ENCODE measurements around the gene RXRB. TPM values are rescaled to one million over a fixed set of nuclear protein-coding genes. Genes with fewer than 3 reads are reported as not detected.

Gene RXRB
- total RNA-seq, 1 donor from 2014 or later: 21.6 TPM

- H3K4me1 ChIP-seq: peaks cover 14 to 16% of the 10 kb centered on the region in 2 donors
- H3K9me3 ChIP-seq: no peaks in the 10 kb centered on the region
- peaks cover 4% of the 10 kb centered on the region for H3K27me3 ChIP-seq
- DNase-seq (ENCODE audit: low spot score in 2 of 2): no peak
- TF ChIP-seq CTCF (IDR thresholded peaks at IDR 0.05): no peak
- H3K36me3 ChIP-seq: peaks cover 18 to 29% of the 10 kb centered on the region in 2 donors
- peak overlapping the region; percentile 50 to 65 for H3K4me3 ChIP-seq
- intact Hi-C loops (cut with DNase I): loop anchor here (2.0 kb wide), 1 partner anchor 31 kb away; no protein-coding TSS in a partner anchor
- H3K27ac ChIP-seq: peak overlapping the region in 1 of 2 donors; percentile 71
Observed at GRCh38 chr6:33193619-33194018, 6.8 kb downstream of the RXRB start.

- H3K4me1 ChIP-seq: peaks cover 11% of the 10 kb centered on the region in 2 donors
- no peak for TF ChIP-seq CTCF (IDR thresholded peaks at IDR 0.05)
- peaks cover 18 to 29% of the 10 kb centered on the region in 2 donors for H3K36me3 ChIP-seq
- no peaks in the 10 kb centered on the region for H3K9me3 ChIP-seq
- H3K4me3 ChIP-seq: peak overlapping the region; percentile 50 to 65
- DNase-seq (ENCODE audit: low spot score in 2 of 2): no peak
- H3K27ac ChIP-seq: peak overlapping the region; percentile 15 to 71
- H3K27me3 ChIP-seq: peaks cover 4% of the 10 kb centered on the region
- intact Hi-C loops (cut with DNase I): loop anchor here (2.0 kb wide), 1 partner anchor 30 kb away; no protein-coding TSS in a partner anchor
Observed at GRCh38 chr6:33192671-33193602, 7.5 kb downstream of the RXRB start.

GRCh38 chr6:33192105-33192646 lies 8.3 kb downstream of the RXRB start, which contains the start of gene COL11A2:
TSS of gene COL11A2 (minus strand) at chr6:33192467. CDS start at chr6:33192240, 227 bp downstream.
- Histone ChIP-seq H3K27me3 (peaks cover 4% of the 10 kb centered on the region), H3K4me1 (peaks cover 11% of the 10 kb centered on the region in 2 donors), H3K27ac (peak within 1 kb of the TSS; percentile 15 to 71), H3K9me3 (no peaks in the 10 kb centered on the region), H3K4me3 (peak within 1 kb of the TSS; percentile 50 to 65), H3K36me3 (peaks cover 18 to 29% of the 10 kb centered on the region in 2 donors)
- intact Hi-C loops (cut with DNase I): loop anchor here (2.0 kb wide), 1 partner anchor 29 kb away; no protein-coding TSS in a partner anchor
- no peak for DNase-seq (ENCODE audit: low spot score in 2 of 2)
- TF ChIP-seq CTCF (IDR thresholded peaks at IDR 0.05): no peak

GRCh38 chr6:33191383-33192104 lies 8.9 kb downstream of the RXRB start:
- H3K9me3 ChIP-seq: no peaks in the 10 kb centered on the region
- peaks cover 4% of the 10 kb centered on the region for H3K27me3 ChIP-seq
- no peak overlapping the region for H3K27ac ChIP-seq
- peaks cover 11% of the 10 kb centered on the region in 2 donors for H3K4me1 ChIP-seq
- no peak for TF ChIP-seq CTCF (IDR thresholded peaks at IDR 0.05)
- intact Hi-C loops (cut with DNase I): loop anchor here (2.0 kb wide), 1 partner anchor 29 kb away; no protein-coding TSS in a partner anchor
- H3K36me3 ChIP-seq: peaks cover 18 to 25% of the 10 kb centered on the region in 2 donors
- H3K4me3 ChIP-seq: no peak overlapping the region
- DNase-seq (ENCODE audit: low spot score in 2 of 2): no peak

GRCh38 chr6:33190504-33191107 lies 9.9 kb downstream of the RXRB start:
- DNase-seq (ENCODE audit: low spot score in 2 of 2): no peak
- Histone ChIP-seq H3K9me3 (no peaks in the 10 kb centered on the region), H3K4me3 (no peak overlapping the region), H3K4me1 (peaks cover 11% of the 10 kb centered on the region in 2 donors), H3K36me3 (peaks cover 9 to 16% of the 10 kb centered on the region in 2 donors), H3K27ac (no peak overlapping the region), H3K27me3 (peaks cover 4% of the 10 kb centered on the region)
- no peak for TF ChIP-seq CTCF (IDR thresholded peaks at IDR 0.05)
- intact Hi-C loops (cut with DNase I): no loop called here
